Natural killer cell (primary cell): Measurements from ENCODE around the gene CRADD. TPM values are rescaled to one million over a fixed set of nuclear protein-coding genes. Genes with fewer than 3 reads are reported as not detected.

ENCODE experiments used
- ATAC-seq, 3 donors: fragments of 150-1000 bp in 2 of 3; fragments of 200-7000 bp in 1 of 3; cut with Tn5 transposase; 1 replicate in 1 of 3; 2 replicates in 2 of 3; pipeline ENCODE4 v1.10.0; 2021; ENCODE audit warnings: mild to moderate bottlenecking in 2 of 3, moderate library complexity in 2 of 3
- DNase-seq, 2 donors: peaks; one replicate each; pipeline versions ENCODE4 v3.0.0 to v3.0.0-alpha.2; 2013 to 2021; ENCODE audit warnings: mixed read lengths in 1 of 2
- H3K27ac ChIP-seq: one replicate; pipeline ENCODE4 v1.5.1; 2013; ENCODE audit warnings: mild to moderate bottlenecking, low read length
- H3K27me3 ChIP-seq: one replicate; pipeline ENCODE4 v1.6.1; 2013; ENCODE audit warnings: low read length; ENCODE audit not compliant: control insufficient read depth, insufficient read depth
- H3K36me3 ChIP-seq: one replicate; pipeline ENCODE4 v1.6.1; 2013; ENCODE audit warnings: low read length; ENCODE audit not compliant: control insufficient read depth, insufficient read depth
- H3K4me1 ChIP-seq: one replicate; pipeline ENCODE4 v1.6.1; 2013; ENCODE audit warnings: low read length; ENCODE audit not compliant: control insufficient read depth, insufficient read depth
- H3K4me3 ChIP-seq: one replicate; pipeline ENCODE4 v1.5.1; 2013; ENCODE audit warnings: low read length
- H3K9me3 ChIP-seq: one replicate; pipeline ENCODE4 v1.6.1; 2013; ENCODE audit warnings: low read length; ENCODE audit not compliant: control insufficient read depth, insufficient read depth
- H3K27ac Mint-ChIP-seq, 2 donors: one replicate each; pipeline ENCODE4 v1.8.0; 2022; ENCODE audit warnings: mild to moderate bottlenecking in 2 of 2, mixed read lengths in 2 of 2, moderate library complexity in 1 of 2
- H3K27me3 Mint-ChIP-seq, 2 donors: one replicate each; pipeline ENCODE4 v1.8.0; 2022; ENCODE audit warnings: low read depth in 2 of 2, mixed read lengths in 2 of 2
- H3K36me3 Mint-ChIP-seq: one replicate; pipeline ENCODE4 v1.8.0; 2022; ENCODE audit warnings: mixed read lengths
- H3K4me1 Mint-ChIP-seq, 2 donors: one replicate each; pipeline ENCODE4 v1.8.0; 2022; ENCODE audit warnings: mixed read lengths in 2 of 2
- H3K4me3 Mint-ChIP-seq: one replicate; pipeline ENCODE4 v1.8.0; 2022; ENCODE audit warnings: mild to moderate bottlenecking, moderate library complexity, mixed read lengths
- H3K9me3 Mint-ChIP-seq, 2 donors: one replicate each; pipeline ENCODE4 v1.8.0; 2022; ENCODE audit warnings: mixed read lengths in 2 of 2
- CTCF ChIP-seq: fragments of 200-600 bp; IDR thresholded peaks from one replicate; pipeline ENCODE4 v1.8.0; 2022; ENCODE audit warnings: antibody characterized with exemption
- WGBS: methylation state at CpG from one replicate; pipeline ENCODE4 v1.1.7; 2013; ENCODE audit warnings: missing lambda C conversion rate; ENCODE audit not compliant: insufficient coverage; 5-methylcytosine and 5-hydroxymethylcytosine counted together
- intact Hi-C: fragments of 100-400 bp; cut with micrococcal nuclease; formaldehyde crosslinking; loops from one replicate; pipeline ENCODE4 v1.14.2; 2022
- total RNA-seq, 4 donors: library from RNA; stranded (reverse); fragments of 120-200 nt in 1 of 4; gene quantifications; one replicate each; pipeline versions ENCODE4 v1.2.3 to v1.2.4, GENCODE V29; 2013 to 2022

Gene CRADD
- total RNA-seq, 3 donors from 2014 or later (not counting 1 experiment from before 2014, with no cell fraction given), result 19.1 to 27.5 (median 26.4) TPM

- Mint-ChIP-seq H3K4me1 (peaks cover 29 to 32% of the 10 kb centered on the region in 2 donors), H3K36me3 (no peaks in the 10 kb centered on the region), H3K27me3 (no peaks in the 10 kb centered on the region), H3K27ac (peak overlapping the region in 1 of 2 donors; percentile 4), H3K4me3 (no peak overlapping the region), H3K9me3 (no peaks in the 10 kb centered on the region)
- H3K36me3 ChIP-seq, result no peaks in the 10 kb centered on the region
- H3K9me3 ChIP-seq, result no peaks in the 10 kb centered on the region
- no peak for TF ChIP-seq CTCF
- DNase-seq, result no peak
- no peaks in the 10 kb centered on the region for H3K27me3 ChIP-seq
- ATAC-seq, result no peak
- no peak overlapping the region for H3K27ac ChIP-seq
- intact Hi-C loops, result no loop called here
- no CpG with 5 or more reads among the region's 2 CpGs for WGBS
- H3K4me1 ChIP-seq, result peaks cover 7% of the 10 kb centered on the region
- no peak overlapping the region for H3K4me3 ChIP-seq
These were observed 68.1 kb downstream of the CRADD start for GRCh38 chr12:93745286-93745685.

GRCh38 chr12:93746572-93747168 lies 69.5 kb downstream of the CRADD start:
- Histone ChIP-seq H3K4me1 (peaks cover 6% of the 10 kb centered on the region), H3K27ac (no peak overlapping the region), H3K9me3 (no peaks in the 10 kb centered on the region), H3K36me3 (no peaks in the 10 kb centered on the region), H3K27me3 (no peaks in the 10 kb centered on the region), H3K4me3 (no peak overlapping the region)
- no peaks in the 10 kb centered on the region for H3K9me3 Mint-ChIP-seq
- 93% methylated on average over 4 of the region's 4 CpGs for WGBS
- H3K27ac Mint-ChIP-seq, result no peak overlapping the region
- H3K4me3 Mint-ChIP-seq, result no peak overlapping the region
- intact Hi-C loops, result no loop called here
- H3K4me1 Mint-ChIP-seq, result peaks cover 18 to 25% of the 10 kb centered on the region in 2 donors
- no peaks in the 10 kb centered on the region for H3K36me3 Mint-ChIP-seq
- H3K27me3 Mint-ChIP-seq, result no peaks in the 10 kb centered on the region
- ATAC-seq, result no peak
- TF ChIP-seq CTCF, result no peak
- DNase-seq, result no peak

GRCh38 chr12:93748672-93749383 lies 71.7 kb downstream of the CRADD start:
- TF ChIP-seq CTCF, result no peak
- intact Hi-C loops, result no loop called here
- no peaks in the 10 kb centered on the region for H3K36me3 ChIP-seq
- H3K4me1 ChIP-seq, result no peaks in the 10 kb centered on the region
- no peak overlapping the region for H3K27ac Mint-ChIP-seq
- 90% methylated on average over 2 of the region's 2 CpGs for WGBS
- peaks cover 7% of the 10 kb centered on the region for H3K36me3 Mint-ChIP-seq
- ATAC-seq (no peak), DNase-seq (no peak)
- H3K4me1 Mint-ChIP-seq, result peaks cover 13 to 18% of the 10 kb centered on the region in 2 donors
- peaks cover 6% of the 10 kb centered on the region for H3K9me3 ChIP-seq
- peaks cover 0 to 5% of the 10 kb centered on the region in 2 donors for H3K9me3 Mint-ChIP-seq
- no peaks in the 10 kb centered on the region for H3K27me3 ChIP-seq
- no peak overlapping the region for H3K27ac ChIP-seq
- no peak overlapping the region for H3K4me3 ChIP-seq
- H3K27me3 Mint-ChIP-seq, result no peaks in the 10 kb centered on the region
- H3K4me3 Mint-ChIP-seq, result no peak overlapping the region
